Measurements from ENCODE around the gene INTS14. TPM values are rescaled to one million over a fixed set of nuclear protein-coding genes. Genes with fewer than 3 reads are reported as not detected.

The INTS14 gene
- total and polyA plus RNA-seq, 2 of the 8 experiments (the other 6 are each of a cell fraction or from before 2014, with no cell fraction given), result 33.1 to 33.7 TPM

GRCh38 chr15:65553691-65554090 is 57.2 kb downstream of the INTS14 start:
- DNase-seq (ENCODE audit: low read depth in 1 of 2, low spot score in 2 of 2), result no peak
- Histone ChIP-seq H2BK120ac (replicated peaks; ENCODE audit: low read depth, low read length) (no peak overlapping the region), H3K4ac (replicated peaks; ENCODE audit: insufficient read length, low read depth, low read length) (no peak overlapping the region), H3K4me3 (ENCODE audit: extremely low read depth in 1 of 4, insufficient read depth in 2 of 4, low read depth in 3 of 4, low read length in 4 of 4) (no peak overlapping the region), H3K4me2 (ENCODE audit: insufficient read depth in 1 of 2, low read depth in 2 of 2, low read length in 2 of 2) (no peak overlapping the region), H3K14ac (ENCODE audit: insufficient read length) (no peak overlapping the region), H3K27ac (ENCODE audit: low read depth, low read length) (no peak overlapping the region), H2BK5ac (ENCODE audit: low read depth, low read length) (no peak overlapping the region), H3K23me2 (ENCODE audit: low read depth, low read length) (no peaks in the 10 kb centered on the region), H3K9ac (replicated peaks in 1 of 4; ENCODE audit: extremely low read depth in 1 of 4, low read depth in 3 of 4, low read length in 3 of 4) (no peak overlapping the region; a peak in 1 of 7 replicates), H3K56ac (replicated peaks; ENCODE audit: insufficient read length, low read depth, low read length) (no peak overlapping the region), H2AFZ (ENCODE audit: low read length) (no peak overlapping the region), H2BK12ac (ENCODE audit: low read depth, low read length) (no peak overlapping the region), H4K5ac (ENCODE audit: insufficient read length, low read depth, low read length) (no peak overlapping the region), H3K9me3 (ENCODE audit: insufficient read depth in 2 of 2, low read depth in 1 of 2, low read length in 1 of 2) (no peaks in the 10 kb centered on the region), H2BK15ac (ENCODE audit: low read length) (no peak overlapping the region), H3K79me2 (ENCODE audit: control insufficient read depth in 1 of 2, insufficient read depth in 2 of 2, low read length in 2 of 2) (peaks cover 2 to 37% of the 10 kb centered on the region in 2 experiments; a peak in 3 of 4 replicates), H4K8ac (ENCODE audit: extremely low read depth, insufficient read depth, low read length) (no peak overlapping the region), H4K20me1 (replicated peaks in 1 of 2; ENCODE audit: control insufficient read depth in 1 of 2, insufficient read depth in 2 of 2, low read length in 2 of 2) (peaks cover 12 to 17% of the 10 kb centered on the region in 2 experiments), H2BK20ac (ENCODE audit: low read length) (no peak overlapping the region), H2AK5ac (ENCODE audit: low read depth, low read length) (no peak overlapping the region), H3K79me1 (ENCODE audit: low read depth, low read length) (peaks cover 8% of the 10 kb centered on the region), H3K23ac (ENCODE audit: insufficient read length) (no peak overlapping the region), H3K4me1 (replicated peaks in 1 of 4; ENCODE audit: control insufficient read depth in 3 of 4, insufficient read depth in 4 of 4, low read length in 3 of 4) (peaks cover 0 to 2% (median 0%) of the 10 kb centered on the region in 4 experiments; a peak in 1 of 7 replicates), H3K18ac (ENCODE audit: extremely low read depth, low read length) (no peak overlapping the region), H4K91ac (replicated peaks; ENCODE audit: insufficient read length, low read length) (no peak overlapping the region), H3K27me3 (replicated peaks in 1 of 4; ENCODE audit: control insufficient read depth in 3 of 4, extremely low read depth in 1 of 4, insufficient read depth in 3 of 4, low read length in 3 of 4) (no peaks in the 10 kb centered on the region), H3K36me3 (ENCODE audit: control insufficient read depth in 2 of 4, insufficient read depth in 4 of 4, low read length in 3 of 4) (peaks cover 11 to 41% (median 28%) of the 10 kb centered on the region in 4 experiments)
- WGBS, 2 experiments (ENCODE audit: extremely low coverage in 1 of 2, insufficient coverage in 1 of 2, insufficient read length in 1 of 2, insufficient replicate concordance in 2 of 2, low coverage in 1 of 2, low lambda C conversion rate in 2 of 2, missing lambda C conversion rate in 1 of 2), result 95% methylated on average over 3 of the region's 3 CpGs; no CpG with 5 or more reads in 1 of the 2 experiments
- ChIA-PET POLR2A (ENCODE audit: partially characterized antibody) (interaction anchor here (1.8 kb wide), 1 partner anchor 23 kb away, joined by 4 read pairs; no protein-coding TSS in a partner anchor), CTCF (ENCODE audit: partially characterized antibody) (interaction anchor here (1.5 kb wide), 1 partner anchor 37 kb away, joined by 4 read pairs; no protein-coding TSS in a partner anchor)
- FAIRE-seq, result no peak
- no peak for TF ChIP-seq RBBP5 (IDR thresholded peaks at IDR 0.05; ENCODE audit: borderline replicate concordance, low read depth, low read length)
- TF ChIP-seq RXRA (IDR thresholded peaks at IDR 0.05; ENCODE audit: insufficient read depth, low read depth, low read length), result no peak
- no peak for TF ChIP-seq POLR2AphosphoS5 (IDR thresholded peaks at IDR 0.05; ENCODE audit: low read depth, low read length)
- TF ChIP-seq PHF8 (conservative IDR thresholded peaks at IDR 0.05; ENCODE audit: low read depth, low read length), result no peak
- TF ChIP-seq BRCA1 (IDR thresholded peaks at IDR 0.05; ENCODE audit: low read depth, low read length), result no peak
- no peak for TF ChIP-seq CEBPB (IDR thresholded peaks at IDR 0.05; ENCODE audit: low read depth, low read length)
- no peak for TF ChIP-seq SP2 (IDR thresholded peaks at IDR 0.05; ENCODE audit: low read length)
- no peak for TF ChIP-seq TEAD4 (IDR thresholded peaks at IDR 0.05; ENCODE audit: low read depth, low read length)
- no peak for TF ChIP-seq HDAC2 (IDR thresholded peaks at IDR 0.05; ENCODE audit: borderline replicate concordance in 1 of 2, low read depth in 2 of 2, low read length in 2 of 2)
- no peak for TF ChIP-seq EP300 (IDR thresholded peaks at IDR 0.05; ENCODE audit: borderline replicate concordance in 1 of 2, low read depth in 2 of 2, low read length in 2 of 2)
- TF ChIP-seq, protein P1, sequence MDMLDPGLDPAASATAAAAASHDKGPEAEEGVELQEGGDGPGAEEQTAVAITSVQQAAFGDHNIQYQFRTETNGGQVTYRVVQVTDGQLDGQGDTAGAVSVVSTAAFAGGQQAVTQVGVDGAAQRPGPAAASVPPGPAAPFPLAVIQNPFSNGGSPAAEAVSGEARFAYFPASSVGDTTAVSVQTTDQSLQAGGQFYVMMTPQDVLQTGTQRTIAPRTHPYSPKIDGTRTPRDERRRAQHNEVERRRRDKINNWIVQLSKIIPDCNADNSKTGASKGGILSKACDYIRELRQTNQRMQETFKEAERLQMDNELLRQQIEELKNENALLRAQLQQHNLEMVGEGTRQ (IDR thresholded peaks at IDR 0.05; ENCODE audit: low read length), result no peak
- TF ChIP-seq CBX8 (IDR thresholded peaks at IDR 0.05; ENCODE audit: borderline replicate concordance, low read depth, low read length), result no peak
